Neural cell (in vitro differentiated cells): Measurements from ENCODE around the gene PIGZ. TPM values are rescaled to one million over a fixed set of nuclear protein-coding genes. Genes with fewer than 3 reads are reported as not detected.

Experiments
- H2AFZ ChIP-seq: fragments of 200-600, 300-800 bp; sonication (generic), shearing (Covaris generic); 2 replicates; pipeline ENCODE4 v1.6.0; 2014; ENCODE audit warnings: low read depth, mild to moderate bottlenecking, antibody characterized with exemption, low read length, moderate library complexity
- H3F3A ChIP-seq: fragments of 200-600 bp; shearing (Covaris generic); 2 replicates; pipeline ENCODE4 v1.6.1; 2016; ENCODE audit warnings: mild to moderate bottlenecking, moderate library complexity, mixed read lengths, antibody characterized with exemption, low read length; ENCODE audit not compliant: insufficient read depth, poor library complexity, severe bottlenecking
- H3K27ac ChIP-seq: fragments of 200-600, 300-800 bp; sonication (generic), shearing (Covaris generic); 2 replicates; pipeline ENCODE4 v1.5.1; 2014; ENCODE audit warnings: mild to moderate bottlenecking, low read length, moderate library complexity
- H3K27me3 ChIP-seq: fragments of 300-800, 200-600 bp; sonication (generic), shearing (Covaris generic); 2 replicates; pipeline ENCODE4 v1.6.0; 2014; ENCODE audit warnings: mild to moderate bottlenecking, low read depth, low read length, moderate library complexity; ENCODE audit not compliant: insufficient read depth
- H3K36me3 ChIP-seq: fragments of 300-800, 200-600 bp; sonication (generic), shearing (Covaris generic); 2 replicates; pipeline ENCODE4 v1.5.1; 2014; ENCODE audit warnings: mild to moderate bottlenecking, antibody characterized with exemption, low read length, moderate library complexity; ENCODE audit not compliant: insufficient read depth
- H3K4me2 ChIP-seq: fragments of 300-800, 200-600 bp; sonication (generic), shearing (Covaris generic); 2 replicates; pipeline ENCODE4 v1.6.0; 2014; ENCODE audit warnings: mild to moderate bottlenecking, low read length
- H3K4me3 ChIP-seq: fragments of 300-800, 200-600 bp; sonication (generic), shearing (Covaris generic); 2 replicates; pipeline ENCODE4 v1.5.1; 2014; ENCODE audit warnings: mild to moderate bottlenecking, low read length, moderate library complexity
- H3K79me2 ChIP-seq: fragments of 200-600 bp; shearing (Covaris generic); replicated peaks from 2 replicates; pipeline ENCODE4 v1.6.0; 2014; ENCODE audit warnings: mild to moderate bottlenecking, low read length, moderate library complexity; ENCODE audit not compliant: insufficient read depth
- H3K9ac ChIP-seq: fragments of 300-800, 200-600 bp; sonication (generic), shearing (Covaris generic); 2 replicates; pipeline ENCODE4 v1.6.1; 2016; ENCODE audit warnings: mild to moderate bottlenecking, low read length, mixed read lengths
- H3K9me2 ChIP-seq: fragments of 200-600 bp; shearing (Covaris generic); 2 replicates; pipeline ENCODE4 v1.6.1; 2016; ENCODE audit warnings: mild to moderate bottlenecking, low read length, mixed read lengths; ENCODE audit not compliant: insufficient read depth
- H3K9me3 ChIP-seq: fragments of 200-600, 300-800 bp; sonication (generic), shearing (Covaris generic); 2 replicates; pipeline ENCODE4 v1.6.1; 2016; ENCODE audit warnings: mild to moderate bottlenecking, mixed run types, low read length, moderate library complexity, mixed read lengths
- H4K20me1 ChIP-seq: fragments of 200-600 bp; shearing (Covaris generic); 2 replicates; pipeline ENCODE4 v1.6.1; 2016; ENCODE audit warnings: mild to moderate bottlenecking, mixed run types; ENCODE audit not compliant: insufficient read depth
- EP300 ChIP-seq: fragments of 450-650 bp; conservative IDR thresholded peaks from 2 replicates; pipeline ENCODE4 v1.6.1; 2014; ENCODE audit warnings: antibody characterized with exemption, mild to moderate bottlenecking, moderate library complexity; ENCODE audit not compliant: poor library complexity, severe bottlenecking
- EZH2 ChIP-seq: fragments of 200-600, 300-800 bp; shearing (Covaris generic), sonication (generic); IDR thresholded peaks from 2 replicates; pipeline ENCODE4 v1.6.1; 2014; ENCODE audit warnings: antibody characterized with exemption, low read length, borderline replicate concordance, mild to moderate bottlenecking; ENCODE audit not compliant: insufficient read depth, poor library complexity, severe bottlenecking
- MXI1 ChIP-seq: fragments of 450-650 bp; conservative IDR thresholded peaks from 2 replicates; pipeline ENCODE4 v1.6.1; 2014; ENCODE audit warnings: antibody characterized with exemption, mild to moderate bottlenecking; ENCODE audit not compliant: poor library complexity, severe bottlenecking
- POLR2AphosphoS5 ChIP-seq: IDR thresholded peaks from 2 replicates; pipeline ENCODE4 v1.6.1; 2012
- RAD21 ChIP-seq: fragments of 450-650 bp; conservative IDR thresholded peaks from 2 replicates; pipeline ENCODE4 v1.6.1; 2014; ENCODE audit warnings: antibody characterized with exemption, mild to moderate bottlenecking, moderate library complexity
- SMC3 ChIP-seq: fragments of 450-650 bp; conservative IDR thresholded peaks from 2 replicates; pipeline ENCODE4 v1.6.1; 2014; ENCODE audit warnings: antibody characterized with exemption, mild to moderate bottlenecking, moderate library complexity; ENCODE audit not compliant: poor library complexity
- TAF1 ChIP-seq: IDR thresholded peaks from 2 replicates; pipeline ENCODE4 v1.6.1; 2012; ENCODE audit warnings: low read depth
- polyA plus RNA-seq: library from polyadenylated mRNA; depleted of rRNA; stranded (reverse); fragments of >200 nt; gene quantifications from 2 replicates; pipeline ENCODE4 v1.2.3, GENCODE V29; 2014
- TF ChIP-seq, protein P1 (sequence below): IDR thresholded peaks from 2 replicates; pipeline ENCODE4 v1.6.1; 2012; ENCODE audit warnings: borderline replicate concordance
- TF ChIP-seq, protein P2 (sequence below): fragments of 450-650 bp; IDR thresholded peaks from 2 replicates; pipeline ENCODE4 v1.5.1; 2014; ENCODE audit warnings: antibody characterized with exemption, mild to moderate bottlenecking, moderate library complexity; ENCODE audit not compliant: poor library complexity, severe bottlenecking

PIGZ gene
- polyA plus RNA-seq, 1 donor from 2014 or later = 6.5 TPM

DNA sequence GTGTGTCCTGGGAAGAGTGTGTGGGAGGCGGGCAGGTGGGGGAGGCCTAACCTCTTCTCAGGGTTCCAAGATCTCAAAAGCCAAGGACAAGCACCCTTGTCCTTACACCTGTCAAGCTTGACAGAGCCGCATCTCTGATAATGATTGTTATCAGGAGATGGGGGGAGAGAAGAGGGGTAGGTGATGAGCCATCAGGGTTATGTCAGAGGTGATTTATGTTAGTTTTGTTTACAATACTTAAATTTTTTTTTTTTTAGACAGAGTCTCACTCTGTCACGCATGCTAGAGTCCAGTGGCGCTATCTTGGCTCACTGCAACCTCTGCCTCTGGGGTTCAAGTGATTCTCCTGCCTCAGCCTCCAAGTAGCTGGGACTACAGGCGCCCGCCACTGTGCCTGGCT, 18.9 kb downstream of the PIGZ start:
- Histone ChIP-seq H4K20me1 (no peaks in the 10 kb centered on the region), H3K9me2 (no peaks in the 10 kb centered on the region), H3K4me3 (no peak overlapping the region), H3K9ac (no peak overlapping the region), H3K36me3 (no peaks in the 10 kb centered on the region), H3K27ac (no peak overlapping the region), H3K27me3 (no peaks in the 10 kb centered on the region), H2AFZ (no peak overlapping the region), H3K9me3 (no peaks in the 10 kb centered on the region), H3K4me2 (no peak overlapping the region), H3F3A (no peaks in the 10 kb centered on the region), H3K79me2 (no peaks in the 10 kb centered on the region)
- TF ChIP-seq RAD21 = no peak
- no peak for TF ChIP-seq POLR2AphosphoS5
- no peak for TF ChIP-seq EP300
- TF ChIP-seq EZH2 = no peak
- no peak for TF ChIP-seq TAF1
- TF ChIP-seq MXI1 = no peak
- TF ChIP-seq, protein P1, sequence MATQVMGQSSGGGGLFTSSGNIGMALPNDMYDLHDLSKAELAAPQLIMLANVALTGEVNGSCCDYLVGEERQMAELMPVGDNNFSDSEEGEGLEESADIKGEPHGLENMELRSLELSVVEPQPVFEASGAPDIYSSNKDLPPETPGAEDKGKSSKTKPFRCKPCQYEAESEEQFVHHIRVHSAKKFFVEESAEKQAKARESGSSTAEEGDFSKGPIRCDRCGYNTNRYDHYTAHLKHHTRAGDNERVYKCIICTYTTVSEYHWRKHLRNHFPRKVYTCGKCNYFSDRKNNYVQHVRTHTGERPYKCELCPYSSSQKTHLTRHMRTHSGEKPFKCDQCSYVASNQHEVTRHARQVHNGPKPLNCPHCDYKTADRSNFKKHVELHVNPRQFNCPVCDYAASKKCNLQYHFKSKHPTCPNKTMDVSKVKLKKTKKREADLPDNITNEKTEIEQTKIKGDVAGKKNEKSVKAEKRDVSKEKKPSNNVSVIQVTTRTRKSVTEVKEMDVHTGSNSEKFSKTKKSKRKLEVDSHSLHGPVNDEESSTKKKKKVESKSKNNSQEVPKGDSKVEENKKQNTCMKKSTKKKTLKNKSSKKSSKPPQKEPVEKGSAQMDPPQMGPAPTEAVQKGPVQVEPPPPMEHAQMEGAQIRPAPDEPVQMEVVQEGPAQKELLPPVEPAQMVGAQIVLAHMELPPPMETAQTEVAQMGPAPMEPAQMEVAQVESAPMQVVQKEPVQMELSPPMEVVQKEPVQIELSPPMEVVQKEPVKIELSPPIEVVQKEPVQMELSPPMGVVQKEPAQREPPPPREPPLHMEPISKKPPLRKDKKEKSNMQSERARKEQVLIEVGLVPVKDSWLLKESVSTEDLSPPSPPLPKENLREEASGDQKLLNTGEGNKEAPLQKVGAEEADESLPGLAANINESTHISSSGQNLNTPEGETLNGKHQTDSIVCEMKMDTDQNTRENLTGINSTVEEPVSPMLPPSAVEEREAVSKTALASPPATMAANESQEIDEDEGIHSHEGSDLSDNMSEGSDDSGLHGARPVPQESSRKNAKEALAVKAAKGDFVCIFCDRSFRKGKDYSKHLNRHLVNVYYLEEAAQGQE = no peak
- TF ChIP-seq, protein P2, sequence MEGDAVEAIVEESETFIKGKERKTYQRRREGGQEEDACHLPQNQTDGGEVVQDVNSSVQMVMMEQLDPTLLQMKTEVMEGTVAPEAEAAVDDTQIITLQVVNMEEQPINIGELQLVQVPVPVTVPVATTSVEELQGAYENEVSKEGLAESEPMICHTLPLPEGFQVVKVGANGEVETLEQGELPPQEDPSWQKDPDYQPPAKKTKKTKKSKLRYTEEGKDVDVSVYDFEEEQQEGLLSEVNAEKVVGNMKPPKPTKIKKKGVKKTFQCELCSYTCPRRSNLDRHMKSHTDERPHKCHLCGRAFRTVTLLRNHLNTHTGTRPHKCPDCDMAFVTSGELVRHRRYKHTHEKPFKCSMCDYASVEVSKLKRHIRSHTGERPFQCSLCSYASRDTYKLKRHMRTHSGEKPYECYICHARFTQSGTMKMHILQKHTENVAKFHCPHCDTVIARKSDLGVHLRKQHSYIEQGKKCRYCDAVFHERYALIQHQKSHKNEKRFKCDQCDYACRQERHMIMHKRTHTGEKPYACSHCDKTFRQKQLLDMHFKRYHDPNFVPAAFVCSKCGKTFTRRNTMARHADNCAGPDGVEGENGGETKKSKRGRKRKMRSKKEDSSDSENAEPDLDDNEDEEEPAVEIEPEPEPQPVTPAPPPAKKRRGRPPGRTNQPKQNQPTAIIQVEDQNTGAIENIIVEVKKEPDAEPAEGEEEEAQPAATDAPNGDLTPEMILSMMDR = no peak
- TF ChIP-seq SMC3 = no peak

DNA sequence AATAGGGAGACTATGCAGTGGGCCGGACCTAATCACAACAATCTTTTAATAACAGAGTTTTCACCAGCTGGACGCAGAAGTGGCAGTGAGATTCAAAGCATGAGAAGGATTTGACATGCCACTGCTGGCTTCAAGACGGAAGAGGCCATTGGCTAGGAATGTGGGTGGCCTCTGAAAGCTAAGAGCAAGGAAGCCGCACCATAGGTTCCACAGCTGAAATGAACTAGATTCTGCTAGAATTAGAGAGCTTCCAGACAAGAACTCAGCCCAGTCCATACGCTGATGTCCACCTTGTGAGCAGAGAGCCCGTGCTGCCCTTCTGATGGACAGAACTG, 19.4 kb downstream of the PIGZ start:
- Histone ChIP-seq H3K9ac (no peak overlapping the region), H3K36me3 (no peaks in the 10 kb centered on the region), H3K27ac (no peak overlapping the region), H3K4me3 (no peak overlapping the region), H3K9me3 (no peaks in the 10 kb centered on the region), H4K20me1 (no peaks in the 10 kb centered on the region), H3K79me2 (no peaks in the 10 kb centered on the region), H3F3A (no peaks in the 10 kb centered on the region), H3K27me3 (no peaks in the 10 kb centered on the region), H2AFZ (no peak overlapping the region), H3K4me2 (no peak overlapping the region), H3K9me2 (no peaks in the 10 kb centered on the region)
- TF ChIP-seq SMC3 (no peak), RAD21 (no peak), TAF1 (no peak), EP300 (no peak), MXI1 (no peak), EZH2 (no peak), POLR2AphosphoS5 (no peak)
- TF ChIP-seq, protein P2 = no peak
- TF ChIP-seq, protein P1 = no peak
